Stimulated activated CD8-positive, alpha-beta memory T cell treated with anti-CD3 and anti-CD28 coated beads, Interleukin-7, amount 100 ng/mL, for 24 hours (primary cell): ENCODE data around the gene TMTC2.
"Not testable (repeated sequence)": the region's sequence is repeated elsewhere in the genome, so short reads cannot be mapped to it uniquely, and the experiment has no call there.

Experiments used
- DNase-seq: peaks from one replicate; pipeline ENCODE4 v3.0.0-alpha.2; 2020; ENCODE audit warnings: low read depth

TMTC2 gene

GRCh38 chr12:82845076-82845475 is 158.4 kb downstream of the TMTC2 start:
- not testable (repeated sequence) for DNase-seq

GRCh38 chr12:82848845-82849244 is 162.1 kb downstream of the TMTC2 start:
- no peak for DNase-seq

GRCh38 chr12:82852529-82852928 is 165.8 kb downstream of the TMTC2 start:
- no peak for DNase-seq

GRCh38 chr12:82855872-82856271 is 169.2 kb downstream of the TMTC2 start:
- DNase-seq = no peak

GRCh38 chr12:82857276-82857675 is 170.6 kb downstream of the TMTC2 start:
- DNase-seq = no peak

GRCh38 chr12:82857911-82858533 is 171.3 kb downstream of the TMTC2 start:
- DNase-seq = no peak

GRCh38 chr12:82858534-82858917 is 171.8 kb downstream of the TMTC2 start:
- DNase-seq = no peak

GRCh38 chr12:82862069-82862841 is 175.5 kb downstream of the TMTC2 start:
- no peak for DNase-seq

GRCh38 chr12:82862876-82863649 is 176.4 kb downstream of the TMTC2 start:
- DNase-seq = no peak

GRCh38 chr12:82866227-82866775 is 179.6 kb downstream of the TMTC2 start:
- no peak for DNase-seq

GRCh38 chr12:82866946-82867345 is 180.2 kb downstream of the TMTC2 start:
- DNase-seq = no peak

GRCh38 chr12:82867762-82868500 is 181.2 kb downstream of the TMTC2 start:
- no peak for DNase-seq

- no peak for DNase-seq
These were observed 184.2 kb downstream of the TMTC2 start for GRCh38 chr12:82870771-82871377.

- DNase-seq = no peak
These were observed 185.4 kb downstream of the TMTC2 start for GRCh38 chr12:82872088-82872487.

- DNase-seq = no peak
These were observed 186.6 kb downstream of the TMTC2 start for GRCh38 chr12:82873309-82873708.

- no peak for DNase-seq
These were observed 187.2 kb downstream of the TMTC2 start for GRCh38 chr12:82873951-82874350.

GRCh38 chr12:82874945-82875344 is 188.2 kb downstream of the TMTC2 start:
- no peak for DNase-seq

GRCh38 chr12:82876075-82876474 is 189.4 kb downstream of the TMTC2 start:
- DNase-seq = no peak

GRCh38 chr12:82877963-82878362 is 191.3 kb downstream of the TMTC2 start:
- DNase-seq = no peak

- no peak for DNase-seq
These were observed 193.8 kb downstream of the TMTC2 start for GRCh38 chr12:82880442-82880901.
